Stimulated activated CD4-positive, alpha-beta T cell treated with anti-CD3 and anti-CD28 coated beads, Interleukin-15, amount 100 ng/mL, for 48 hours (primary cell): Measurements from ENCODE around the gene TUG1.

Source experiments
- DNase-seq, 2 donors: peaks; one replicate each; pipeline ENCODE4 v3.0.0-alpha.2; 2020; ENCODE audit warnings: low read depth in 2 of 2

TUG1 gene

DNA sequence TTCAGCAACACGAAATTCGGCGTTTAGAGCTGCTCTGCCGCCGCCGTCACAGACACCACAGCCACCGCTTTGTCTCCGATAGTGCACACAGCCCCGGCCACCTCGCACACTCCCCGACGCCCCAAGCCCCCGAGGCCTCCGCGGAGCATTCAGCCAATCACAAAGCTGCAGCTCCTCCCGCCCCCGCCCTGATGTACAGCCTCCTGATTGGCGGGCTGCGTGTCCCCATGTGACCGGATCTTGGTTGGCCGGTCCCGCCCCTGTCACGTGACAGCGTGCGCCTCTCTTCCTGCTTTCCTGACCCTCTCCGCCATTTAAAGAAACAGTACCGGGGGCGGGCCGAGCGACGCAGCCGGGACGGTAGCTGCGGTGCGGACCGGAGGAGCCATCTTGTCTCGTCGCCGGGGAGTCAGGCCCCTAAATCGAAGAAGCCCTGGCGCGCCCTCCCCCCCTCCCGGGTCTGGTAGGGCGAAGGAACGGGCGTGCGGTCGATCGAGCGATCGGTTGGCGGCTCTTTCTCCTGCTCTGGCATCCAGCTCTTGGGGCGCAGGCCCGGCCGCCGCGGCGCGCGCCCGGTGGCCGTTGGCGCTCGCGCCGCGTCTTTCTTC, at the start of gene TUG1:
TUG1 (plus strand) TSS at position 342 of the 608 bp plus-strand sequence.
- peak; percentile 97 for DNase-seq

- no peak for DNase-seq
Observed at GRCh38 chr22:30919973-30920372, 49.1 kb upstream of the TUG1 start.

DNA sequence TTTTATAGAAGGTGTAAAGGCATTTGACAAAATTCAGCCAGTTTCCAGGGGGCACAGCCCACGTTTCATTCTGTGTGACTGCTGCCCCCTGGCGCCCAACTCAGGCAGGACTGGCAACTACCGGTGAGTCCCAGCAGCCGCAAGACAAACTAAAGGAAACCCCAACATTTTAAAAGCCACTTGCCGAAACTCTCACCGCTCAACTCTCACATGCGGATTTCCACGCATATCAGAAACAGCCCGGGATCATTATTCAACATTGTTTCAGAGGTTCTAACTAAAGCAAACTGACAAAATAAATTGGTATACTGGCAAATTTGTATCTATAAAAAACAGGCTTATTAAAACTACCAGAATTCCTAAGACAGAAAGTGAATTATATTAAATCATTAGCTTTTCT, 48.7 kb upstream of the TUG1 start:
- peak; percentile 72 to 81 for DNase-seq

DNA sequence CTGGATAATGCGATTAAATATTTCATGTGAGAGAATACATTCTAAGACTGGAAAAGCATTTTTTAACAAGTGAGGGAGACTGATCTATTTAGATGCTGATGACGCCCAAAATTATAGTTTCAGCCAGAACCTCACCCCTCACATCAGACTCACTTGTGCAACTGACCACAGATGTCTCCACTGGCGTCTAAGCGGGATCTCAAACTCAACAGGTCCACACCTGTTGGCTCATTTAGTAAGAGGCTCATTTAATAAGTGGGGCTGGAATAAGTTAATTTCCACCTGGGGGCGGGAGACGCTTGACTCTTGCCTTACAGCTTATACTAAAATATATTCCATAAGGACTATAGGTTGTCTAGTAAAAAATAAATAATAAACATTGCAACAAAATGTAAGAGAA, 48.0 kb upstream of the TUG1 start:
- no peak for DNase-seq

- DNase-seq: peak; percentile 66 to 67
Observed at GRCh38 chr22:30922151-30922611, 46.9 kb upstream of the TUG1 start.

- no peak for DNase-seq
Observed at GRCh38 chr22:30923168-30923900, 45.7 kb upstream of the TUG1 start.

DNA sequence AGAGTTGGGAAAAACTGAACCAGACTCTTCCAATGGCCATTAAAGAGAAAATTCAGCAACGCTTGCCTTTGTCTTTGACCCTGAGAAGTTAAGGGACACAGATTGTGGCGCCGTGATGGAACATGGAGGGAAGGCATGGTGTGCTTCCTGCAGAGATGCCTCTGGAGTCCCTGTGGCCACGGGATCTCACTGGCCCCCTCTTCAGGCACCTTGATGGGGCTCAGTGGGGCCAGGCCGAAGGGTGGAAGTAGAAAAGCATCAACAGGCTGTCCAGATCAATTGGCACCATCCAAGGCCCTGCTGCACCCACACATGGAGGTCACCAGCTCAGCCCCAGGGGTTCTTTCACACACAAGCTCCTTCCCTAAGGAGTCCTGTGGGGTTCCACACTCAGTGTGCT, 43.4 kb upstream of the TUG1 start:
- no peak for DNase-seq

DNA sequence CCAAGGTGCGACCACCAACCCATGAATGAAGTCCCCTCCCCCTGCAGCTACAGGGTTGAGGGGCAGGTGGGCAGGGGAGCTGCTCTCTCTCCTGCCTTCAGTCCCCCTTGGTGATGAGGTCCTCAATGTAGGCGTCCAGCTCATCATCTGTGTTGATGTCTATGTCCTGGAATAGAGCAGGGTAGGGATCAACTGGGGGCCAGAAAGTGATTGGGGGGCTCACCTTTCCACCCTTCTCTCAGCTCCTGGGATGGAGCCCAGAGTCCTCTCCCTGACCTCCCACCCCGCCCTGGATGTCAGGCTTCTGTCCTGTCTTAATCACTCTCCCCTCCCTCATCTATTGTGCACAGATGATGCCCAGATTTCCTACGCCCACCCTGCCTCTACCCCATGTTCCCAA, 42.4 kb upstream of the TUG1 start:
- DNase-seq: no peak

- DNase-seq: no peak
Observed at GRCh38 chr22:30927806-30928205, 41.3 kb upstream of the TUG1 start.

DNA sequence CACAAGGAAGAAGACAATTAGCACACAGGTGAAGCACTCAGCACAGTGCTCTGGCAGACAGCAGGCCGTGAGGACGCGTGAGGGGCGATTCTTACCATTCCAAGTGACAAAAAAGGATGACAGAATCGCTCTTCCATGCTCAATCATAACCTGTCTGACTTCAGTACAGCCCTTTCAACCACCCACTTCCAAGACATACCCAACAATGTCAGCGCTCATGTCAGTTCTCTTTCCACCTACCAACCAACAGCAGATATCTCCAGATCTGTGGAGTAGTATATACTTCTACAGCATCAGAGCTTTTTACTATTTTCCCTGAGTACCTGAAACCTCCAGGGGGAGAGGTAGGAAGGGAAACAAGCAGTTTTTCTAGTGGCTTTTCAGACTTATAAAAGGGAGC, 40.7 kb upstream of the TUG1 start:
- DNase-seq: no peak

DNA sequence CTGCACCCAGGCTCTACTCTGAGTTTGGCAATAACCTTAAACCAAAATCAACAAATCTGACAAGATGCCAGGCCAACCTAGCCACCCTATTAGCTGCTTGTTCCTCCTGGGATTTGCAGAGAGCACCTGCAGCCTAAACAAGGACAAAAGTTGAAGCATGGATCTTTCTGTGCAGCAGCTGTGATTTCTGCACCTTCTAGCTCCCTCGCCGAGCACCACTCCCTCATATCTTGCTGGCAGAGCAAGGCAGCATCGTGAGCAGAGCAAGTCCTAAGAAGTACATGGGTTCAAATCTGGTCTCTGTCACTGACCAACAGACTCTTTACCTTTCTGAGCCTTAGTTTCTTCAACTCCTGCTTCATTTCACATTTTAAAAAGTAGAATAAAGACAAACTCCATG, 38.8 kb upstream of the TUG1 start:
- DNase-seq: no peak

DNA sequence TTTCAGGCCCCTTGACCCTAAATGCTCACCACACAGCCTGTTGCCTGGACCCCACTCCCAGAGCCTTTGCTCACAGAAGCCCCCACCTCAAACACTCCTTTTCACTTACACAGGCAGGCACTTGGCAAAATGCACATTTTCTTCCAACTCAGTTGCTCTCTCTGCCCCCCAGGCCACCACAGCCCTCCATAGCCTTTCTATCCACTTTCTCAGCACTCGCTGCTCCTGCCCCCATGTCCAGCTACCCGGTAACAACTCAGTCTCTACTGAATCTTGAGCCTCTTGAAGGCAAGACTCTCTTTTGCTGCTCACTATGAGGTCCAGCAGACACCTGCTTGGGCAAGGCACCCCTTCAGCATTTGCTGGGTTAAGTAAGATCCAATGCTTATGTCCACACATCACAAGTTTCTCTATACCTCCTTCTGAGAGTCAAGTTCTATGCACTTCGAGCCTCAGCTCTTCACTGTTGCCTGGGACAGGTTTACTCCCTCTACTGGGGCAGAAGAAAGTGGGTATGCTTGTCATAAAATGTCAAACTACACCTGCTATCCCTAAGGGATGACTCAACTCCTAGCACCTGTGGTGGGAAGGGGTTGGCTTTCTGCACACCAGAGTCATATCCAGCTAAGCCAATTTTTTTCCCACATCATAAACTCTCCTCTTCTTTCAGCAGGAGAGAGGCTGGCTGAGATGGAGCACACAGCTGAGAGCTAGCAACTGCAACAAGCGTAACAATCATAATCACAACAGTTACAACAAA, 37.3 kb upstream of the TUG1 start:
- DNase-seq: no peak

GRCh38 chr22:30932661-30933060, 36.4 kb upstream of the TUG1 start:
- DNase-seq: no peak

GRCh38 chr22:30933457-30933856, 35.6 kb upstream of the TUG1 start:
- no peak for DNase-seq

DNA sequence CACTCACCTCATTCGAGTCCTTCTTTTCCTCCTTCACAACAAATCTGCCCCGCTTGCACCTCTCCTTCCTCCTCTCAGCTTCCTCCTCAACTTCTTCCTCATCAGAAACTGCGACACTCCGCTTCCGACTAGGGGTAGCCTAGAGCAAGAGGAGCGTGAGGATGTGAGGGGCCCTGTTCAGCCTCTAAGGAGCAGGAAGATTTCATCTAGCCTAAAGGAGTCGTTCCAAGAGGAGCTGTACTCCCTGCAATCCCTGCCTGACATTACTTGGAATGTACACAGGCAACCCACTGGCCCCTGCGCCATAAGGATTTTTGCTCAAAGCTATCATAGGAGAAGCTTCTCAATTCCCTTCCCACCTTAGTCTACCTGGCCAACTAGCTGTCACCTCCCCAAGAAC, 35.0 kb upstream of the TUG1 start:
- no peak for DNase-seq

GRCh38 chr22:30940685-30941362, 28.2 kb upstream of the TUG1 start:
- DNase-seq: no peak

- DNase-seq: no peak
Observed at GRCh38 chr22:30941363-30941740, 27.7 kb upstream of the TUG1 start.

GRCh38 chr22:30943368-30943767, 25.7 kb upstream of the TUG1 start:
- no peak for DNase-seq

- no peak for DNase-seq
Observed at GRCh38 chr22:30944986-30945385, 24.1 kb upstream of the TUG1 start.

GRCh38 chr22:30945653-30946052, 23.4 kb upstream of the TUG1 start:
- DNase-seq: no peak

- no peak for DNase-seq
Observed at GRCh38 chr22:30946354-30946753, 22.7 kb upstream of the TUG1 start.

- DNase-seq: no peak
Observed at GRCh38 chr22:30947173-30947815, 21.8 kb upstream of the TUG1 start.
